SK-MEL-5 (cell line): ENCODE results near the gene TAX1BP3. TPM values are rescaled to one million over a fixed set of nuclear protein-coding genes. Genes with fewer than 3 reads are reported as not detected.

Experiments
- DNase-seq: peaks from one replicate; pipeline ENCODE4 v3.0.0-alpha.2; 2016; ENCODE audit warnings: low read depth, low spot score
- in situ Hi-C: cut with HindIII; loops from 2 replicates; pipeline ENCODE4 v1.10.0; 2016; ENCODE audit warnings: low sequenced_read_pairs, high pct_unique_total_duplicates, low pct_unique_long_range_greater_than_20kb
- total RNA-seq: library from RNA; depleted of rRNA; stranded (reverse); fragments of >200 nt; shearing (Covaris generic); gene quantifications from 2 replicates; pipeline ENCODE4 v1.2.3, GENCODE V29; 2014

TAX1BP3 gene
- total RNA-seq, 1 experiment from 2014 or later, result 50.4 TPM

DNA sequence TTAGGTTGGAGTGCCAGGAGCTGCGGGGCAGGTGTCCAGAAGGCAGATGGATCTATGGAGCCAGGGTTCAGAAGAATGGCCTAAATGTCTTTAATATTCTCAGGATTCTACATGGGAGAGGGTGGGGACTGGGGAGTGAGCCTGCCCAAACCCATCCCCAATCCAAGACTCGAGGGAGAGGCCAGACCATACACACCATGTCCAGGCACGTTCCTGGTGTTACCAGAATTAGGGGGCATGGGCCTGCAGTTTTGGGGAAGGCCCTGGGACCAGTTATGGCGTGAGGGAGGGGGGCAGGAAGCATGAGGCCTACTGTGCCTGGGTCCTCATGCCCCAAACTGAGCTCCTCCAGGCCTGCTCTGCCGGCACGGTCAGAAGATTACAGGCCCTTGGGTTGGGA lies 1.9 kb downstream of the TAX1BP3 start:
- DNase-seq, result no peak
- in situ Hi-C loops, result no loop called here

DNA sequence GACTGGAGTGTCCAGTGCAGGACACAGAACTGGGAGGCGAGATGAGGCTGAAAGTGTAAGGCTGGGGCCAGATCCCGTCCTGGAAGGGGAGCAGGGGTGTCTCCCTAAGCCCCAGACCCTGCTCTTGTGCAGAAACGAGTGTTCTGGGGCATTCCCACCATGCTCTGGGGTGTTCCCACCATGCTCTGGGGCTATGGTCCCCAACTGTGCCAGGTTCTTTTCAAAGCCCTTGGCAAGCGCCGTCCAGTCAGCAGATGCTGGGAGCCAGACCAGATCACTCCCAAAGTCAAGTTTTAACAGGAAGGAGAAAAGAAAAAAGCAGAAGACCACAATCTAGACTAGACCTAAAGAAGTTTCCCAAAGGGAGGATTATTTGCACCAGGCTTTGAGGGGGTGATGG lies 2.5 kb downstream of the TAX1BP3 start:
- in situ Hi-C loops, result no loop called here

DNA sequence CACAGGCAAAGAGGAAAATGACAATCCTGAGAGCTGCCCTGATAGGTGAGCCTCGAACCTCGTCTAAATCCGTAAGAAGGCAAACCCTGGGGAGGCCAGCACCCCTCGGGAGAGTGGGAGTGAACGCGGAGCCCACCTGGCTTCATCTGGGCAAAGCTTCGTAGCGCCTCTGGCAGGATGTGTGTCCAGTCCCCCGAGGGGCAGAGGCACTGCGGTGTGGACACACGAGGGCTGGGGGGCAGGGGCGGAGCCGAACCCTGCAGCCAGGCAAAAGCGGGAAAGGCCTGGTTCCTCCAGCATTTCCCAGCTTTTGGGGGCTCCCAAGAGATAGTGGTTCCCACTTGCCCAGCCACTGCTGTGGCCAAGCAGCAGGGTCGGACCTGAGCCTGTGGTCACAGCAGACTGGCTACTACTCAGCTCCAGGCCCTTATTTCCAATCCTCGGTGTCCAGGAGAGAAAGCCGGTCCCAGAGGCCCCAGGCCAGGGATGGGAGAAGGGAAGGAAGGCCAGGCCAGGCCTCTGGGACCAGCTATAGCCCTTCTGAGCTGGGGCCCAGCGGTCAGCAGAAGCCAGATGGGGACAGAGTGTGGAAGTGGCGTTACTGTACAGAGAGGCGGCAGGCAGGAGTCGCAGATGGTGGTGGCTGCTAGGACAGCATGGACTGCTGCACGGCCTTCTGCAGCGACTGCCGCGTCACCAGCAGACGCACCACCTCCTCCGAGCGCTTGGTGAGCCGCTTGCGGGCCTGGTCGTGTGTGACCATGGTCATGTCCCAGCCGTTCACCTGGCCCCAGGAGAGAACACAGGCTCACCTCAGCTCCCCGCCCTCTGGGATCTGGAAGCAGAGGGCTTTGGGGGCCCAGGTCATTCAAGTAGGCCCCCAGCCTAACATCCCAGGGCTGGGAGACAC lies 5.0 kb downstream of the TAX1BP3 start:
- DNase-seq, result no peak
- in situ Hi-C loops, result no loop called here

More for the DNA sequence above, 2.5 kb downstream of the TAX1BP3 start:
- no peak for DNase-seq

GRCh38 chr17:3660311-3660891 lies 8.0 kb downstream of the TAX1BP3 start:
- in situ Hi-C loops, result no loop called here
- no peak for DNase-seq

DNA sequence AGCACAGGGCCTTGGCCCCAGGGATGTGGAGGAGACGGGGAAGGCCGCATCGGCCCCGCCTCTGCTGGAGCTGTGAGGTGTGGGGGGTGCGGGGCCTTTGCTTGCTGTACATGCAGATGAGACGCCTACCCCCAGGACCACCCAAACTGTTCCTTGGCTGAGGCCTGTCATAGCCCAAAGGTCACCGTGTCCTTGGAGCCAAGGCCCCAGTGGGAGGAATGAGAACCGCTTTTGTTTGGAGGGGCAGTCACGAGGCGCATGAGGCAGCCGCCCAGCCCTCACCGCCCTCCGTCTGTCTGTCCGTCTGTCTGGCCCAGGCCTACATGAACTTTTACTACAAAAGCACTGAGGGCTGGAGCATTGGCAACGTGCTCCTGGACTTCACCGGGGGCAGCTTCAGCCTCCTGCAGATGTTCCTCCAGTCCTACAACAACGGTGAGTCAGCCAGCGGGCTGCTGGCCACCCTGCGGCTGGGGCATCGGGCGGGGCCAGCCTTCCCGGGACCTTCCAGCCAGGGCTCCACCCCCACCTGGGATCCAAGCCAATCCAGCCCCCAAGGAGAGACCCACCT lies 8.8 kb downstream of the TAX1BP3 start:
- in situ Hi-C loops, result no loop called here
- DNase-seq, result peak; percentile 53

- no peak for DNase-seq
- in situ Hi-C loops, result no loop called here
These were observed 9.5 kb downstream of the TAX1BP3 start for GRCh38 chr17:3658784-3659449.

- DNase-seq, result no peak
- in situ Hi-C loops, result no loop called here
These were observed 10.2 kb downstream of the TAX1BP3 start for GRCh38 chr17:3657874-3658783.

DNA sequence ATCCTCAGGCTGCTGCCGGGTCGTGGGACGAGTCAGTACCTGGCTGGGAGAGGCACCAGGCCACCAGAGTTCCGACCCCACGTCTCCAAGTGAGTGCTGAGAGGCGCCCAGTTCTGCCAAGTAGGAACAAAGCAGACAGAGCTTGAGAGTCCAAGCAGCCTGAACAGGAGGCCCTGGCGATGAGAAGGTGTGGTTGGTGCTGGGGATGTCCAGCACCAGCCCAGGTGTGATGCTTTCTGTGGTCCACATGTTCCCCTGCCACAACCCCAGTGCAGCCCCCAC lies 10.8 kb downstream of the TAX1BP3 start:
- in situ Hi-C loops, result no loop called here
- no peak for DNase-seq

- DNase-seq, result no peak
- in situ Hi-C loops, result no loop called here
These were observed 11.4 kb downstream of the TAX1BP3 start for GRCh38 chr17:3656755-3657587.

DNA sequence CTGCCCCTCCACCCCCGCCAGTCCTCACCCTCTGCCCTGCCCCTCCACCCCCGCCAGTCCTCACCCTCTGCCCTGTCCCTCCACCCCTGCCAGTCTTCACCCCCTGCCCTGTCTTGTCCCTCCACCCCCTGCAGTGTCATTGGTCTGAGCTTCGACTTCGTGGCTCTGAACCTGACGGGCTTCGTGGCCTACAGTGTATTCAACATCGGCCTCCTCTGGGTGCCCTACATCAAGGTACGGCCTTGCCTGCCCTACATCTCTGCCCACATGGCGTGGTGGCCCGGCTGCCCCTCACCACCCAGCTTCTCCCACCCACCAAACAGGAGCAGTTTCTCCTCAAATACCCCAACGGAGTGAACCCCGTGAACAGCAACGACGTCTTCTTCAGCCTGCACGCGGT lies 12.0 kb downstream of the TAX1BP3 start:
- no peak for DNase-seq
- in situ Hi-C loops, result no loop called here

- DNase-seq, result no peak
- in situ Hi-C loops, result no loop called here
These were observed 12.6 kb downstream of the TAX1BP3 start for GRCh38 chr17:3655766-3656165.

DNA sequence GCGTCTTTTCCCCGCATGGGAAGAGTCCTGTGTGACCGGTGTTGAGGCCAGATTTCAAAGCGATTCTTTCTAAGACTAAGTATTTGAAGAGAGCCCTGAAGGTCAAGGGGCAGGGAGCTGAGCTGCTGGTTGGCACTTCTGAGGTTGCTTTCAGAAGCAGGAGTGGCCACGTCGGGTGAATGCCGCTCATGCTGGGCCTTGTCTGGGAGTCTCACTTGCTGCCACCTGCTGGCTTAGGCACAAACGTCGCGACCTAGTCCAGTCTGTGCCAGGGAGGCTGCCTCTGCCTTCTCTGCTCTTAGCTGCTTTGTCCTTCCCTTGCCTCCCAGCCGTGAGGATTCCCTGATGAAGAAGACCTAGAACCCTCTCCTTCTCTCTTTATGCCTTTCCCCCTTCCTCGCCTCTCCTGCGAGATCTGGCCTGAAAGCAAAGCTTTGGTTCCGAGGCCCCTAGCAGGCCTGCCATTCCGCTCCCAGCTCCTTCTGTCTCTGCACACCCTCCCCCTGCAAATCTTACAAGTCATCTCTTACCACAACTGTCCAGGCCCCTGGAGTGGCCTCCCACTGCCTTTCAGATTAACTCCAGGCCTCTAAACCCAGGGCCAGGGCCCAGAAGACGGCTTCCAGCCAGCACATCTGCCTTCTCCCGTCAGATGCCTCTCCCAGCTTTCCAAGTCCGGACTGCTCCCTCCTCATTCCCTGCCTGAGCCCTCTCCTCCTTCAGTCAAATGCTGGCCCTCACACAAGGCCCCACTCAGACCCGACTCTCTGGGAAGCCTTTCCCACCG lies 20.4 kb downstream of the TAX1BP3 start:
- in situ Hi-C loops, result no loop called here
- peak; percentile 63 for DNase-seq

GRCh38 chr17:3647251-3647650 lies 21.1 kb downstream of the TAX1BP3 start:
- no peak for DNase-seq
- in situ Hi-C loops, result no loop called here

GRCh38 chr17:3645310-3645709 lies 23.1 kb downstream of the TAX1BP3 start:
- in situ Hi-C loops, result no loop called here
- no peak for DNase-seq

- in situ Hi-C loops, result no loop called here
- no peak for DNase-seq
These were observed 24.5 kb downstream of the TAX1BP3 start for GRCh38 chr17:3643889-3644349.
